Hepatocyte (in vitro differentiated cells): ENCODE data around the gene ANHX. TPM values are rescaled to one million over a fixed set of nuclear protein-coding genes. Genes with fewer than 3 reads are reported as not detected.

ENCODE experiments used
- DNase-seq: peaks from one replicate; pipeline ENCODE4 v3.0.0-alpha.2; 2016; ENCODE audit warnings: low spot score
- H2AFZ ChIP-seq: fragments of 200-600 bp; sonication (generic); 2 replicates; pipeline ENCODE4 v1.6.0; 2016; ENCODE audit warnings: antibody characterized with exemption, mild to moderate bottlenecking
- H3K27ac ChIP-seq: fragments of 200-600 bp; sonication (generic); 2 replicates; pipeline ENCODE4 v1.5.1; 2016; ENCODE audit warnings: mild to moderate bottlenecking
- H3K27me3 ChIP-seq: fragments of 200-600 bp; sonication (generic); 2 replicates; pipeline ENCODE4 v1.6.1; 2016
- H3K36me3 ChIP-seq: fragments of 200-600 bp; sonication (generic); replicated peaks from 2 replicates; pipeline ENCODE4 v1.5.1; 2016; ENCODE audit warnings: low read depth; ENCODE audit not compliant: insufficient read depth
- H3K4me1 ChIP-seq: fragments of 200-600 bp; sonication (generic); 2 replicates; pipeline ENCODE4 v1.5.1; 2016; ENCODE audit warnings: mild to moderate bottlenecking, moderate library complexity; ENCODE audit not compliant: insufficient read depth
- H3K4me2 ChIP-seq: fragments of 200-600 bp; sonication (generic); 2 replicates; pipeline ENCODE4 v1.6.0; 2016
- H3K4me3 ChIP-seq: fragments of 200-600 bp; sonication (generic); 2 replicates; pipeline ENCODE4 v1.5.1; 2016; ENCODE audit warnings: mild to moderate bottlenecking
- H3K79me2 ChIP-seq: fragments of 200-600 bp; sonication (generic); 2 replicates; pipeline ENCODE4 v1.6.0; 2017; ENCODE audit warnings: mild to moderate bottlenecking
- H3K9me2 ChIP-seq: fragments of 200-600 bp; sonication (generic); replicated peaks from 2 replicates; pipeline ENCODE4 v1.6.0; 2017; ENCODE audit warnings: mild to moderate bottlenecking; ENCODE audit not compliant: insufficient read depth
- H3K9me3 ChIP-seq: fragments of 200-600 bp; sonication (generic); 2 replicates; pipeline ENCODE4 v1.5.1; 2016; ENCODE audit warnings: low read depth, mild to moderate bottlenecking
- H4K20me1 ChIP-seq: fragments of 200-600 bp; sonication (generic); 2 replicates; pipeline ENCODE4 v1.6.0; 2016; ENCODE audit warnings: mild to moderate bottlenecking; ENCODE audit not compliant: insufficient read depth, poor library complexity, severe bottlenecking
- CTCF ChIP-seq: fragments of 200-600 bp; sonication (generic); IDR thresholded peaks from 2 replicates; pipeline ENCODE4 v1.5.1; 2016; ENCODE audit warnings: antibody characterized with exemption, mild to moderate bottlenecking; ENCODE audit not compliant: poor library complexity
- EZH2 ChIP-seq: fragments of 200-600 bp; sonication (generic); IDR thresholded peaks from 2 replicates; pipeline ENCODE4 v1.6.1; 2016; ENCODE audit warnings: antibody characterized with exemption, mild to moderate bottlenecking, borderline replicate concordance
- EZH2phosphoT487 ChIP-seq: fragments of 200-600 bp; sonication (generic); IDR thresholded peaks from one replicate; pipeline ENCODE4 v1.6.1; 2018; ENCODE audit warnings: antibody characterized with exemption, mild to moderate bottlenecking, low read depth, moderate library complexity; ENCODE audit not compliant: unreplicated experiment, severe bottlenecking
- WGBS: methylation state at CpG from one replicate; pipeline ENCODE4 v1.1.6; 2016; ENCODE audit warnings: low lambda C conversion rate; ENCODE audit errors: missing lambda C conversion rate; 5-methylcytosine and 5-hydroxymethylcytosine counted together
- polyA plus RNA-seq: library from polyadenylated mRNA; unstranded; fragments of >200 nt; fragmentation: Nextera tagmentation; extraction: Ambion mirVana; gene quantifications from 2 replicates; pipeline ENCODE4 v1.2.1, GENCODE V29; 2016
- total RNA-seq: library from RNA; depleted of rRNA; stranded (reverse); fragments of >200 nt; gene quantifications from 2 replicates; pipeline ENCODE4 v1.2.3, GENCODE V29; 2014

Gene ANHX
- total and polyA plus RNA-seq, 2 experiments from 2014 or later = not detected

- 100% methylated on average over 7 of the region's 7 CpGs for WGBS
- Histone ChIP-seq H3K27me3 (no peaks in the 10 kb centered on the region), H3K9me3 (peaks cover 78% of the 10 kb centered on the region), H3K79me2 (no peaks in the 10 kb centered on the region), H3K36me3 (peaks cover 40% of the 10 kb centered on the region), H3K4me3 (peak overlapping the region; percentile 27), H3K4me1 (no peaks in the 10 kb centered on the region), H3K27ac (no peak overlapping the region), H4K20me1 (no peaks in the 10 kb centered on the region), H2AFZ (no peak overlapping the region), H3K9me2 (no peaks in the 10 kb centered on the region), H3K4me2 (no peak overlapping the region)
- no peak for TF ChIP-seq EZH2phosphoT487
- no peak for TF ChIP-seq EZH2
- no peak for TF ChIP-seq CTCF
- DNase-seq = no peak
These were observed 32.1 kb downstream of the ANHX start for GRCh38 chr12:133203344-133204263.

GRCh38 chr12:133202493-133203343, 33.0 kb downstream of the ANHX start:
- Histone ChIP-seq H3K79me2 (no peaks in the 10 kb centered on the region), H3K4me2 (no peak overlapping the region), H3K9me3 (peaks cover 71% of the 10 kb centered on the region), H3K4me1 (no peaks in the 10 kb centered on the region), H3K27me3 (no peaks in the 10 kb centered on the region), H3K36me3 (peaks cover 40% of the 10 kb centered on the region), H3K27ac (no peak overlapping the region), H2AFZ (no peak overlapping the region), H3K4me3 (peak overlapping the region; percentile 27), H4K20me1 (no peaks in the 10 kb centered on the region), H3K9me2 (no peaks in the 10 kb centered on the region)
- WGBS = 98% methylated on average over 2 of the region's 2 CpGs
- DNase-seq = no peak
- TF ChIP-seq EZH2 = no peak
- TF ChIP-seq CTCF = no peak
- TF ChIP-seq EZH2phosphoT487 = no peak

- no peaks in the 10 kb centered on the region for H3K27me3 ChIP-seq
- H3K4me3 ChIP-seq = no peak overlapping the region
- H4K20me1 ChIP-seq = no peaks in the 10 kb centered on the region
- no peak overlapping the region for H3K27ac ChIP-seq
- no peak for DNase-seq
- H3K9me3 ChIP-seq = peaks cover 64% of the 10 kb centered on the region
- TF ChIP-seq EZH2phosphoT487 = no peak
- TF ChIP-seq CTCF = no peak
- no peak for TF ChIP-seq EZH2
- peaks cover 40% of the 10 kb centered on the region for H3K36me3 ChIP-seq
- H3K79me2 ChIP-seq = no peaks in the 10 kb centered on the region
- 57% methylated on average over 2 of the region's 2 CpGs for WGBS
- H3K9me2 ChIP-seq = no peaks in the 10 kb centered on the region
- no peak overlapping the region for H3K4me2 ChIP-seq
- H2AFZ ChIP-seq = no peak overlapping the region
- no peaks in the 10 kb centered on the region for H3K4me1 ChIP-seq
These were observed 33.8 kb downstream of the ANHX start for GRCh38 chr12:133201888-133202287.
